Measurements from ENCODE around the gene FMR1. TPM values are rescaled to one million over a fixed set of nuclear protein-coding genes. Genes with fewer than 3 reads are reported as not detected.

Gene FMR1
- polyA plus RNA-seq (ENCODE audit: insufficient read length) = 112 TPM
- long read RNA-seq, donor 1, full-length matches to known transcripts = 6 of 6 reads
- long read RNA-seq, donor 1, partial matches to known transcripts = 0 of 6 reads
- long read RNA-seq, donor 1, other reads (novel, unspliced or antisense) = 0 of 6 reads
- long read RNA-seq, donor 2, full-length matches to known transcripts = 5 of 12 reads
- long read RNA-seq, donor 2, partial matches to known transcripts = 7 of 12 reads
- long read RNA-seq, donor 2, other reads (novel, unspliced or antisense) = 0 of 12 reads
- long read RNA-seq, donor 3, partial matches to known transcripts = 5 of 7 reads
- long read RNA-seq, donor 3, other reads (novel, unspliced or antisense) = 0 of 7 reads
- long read RNA-seq, donor 4 = 0 reads
- long read RNA-seq, donor 5, full-length matches to known transcripts = 1 of 1 reads
- long read RNA-seq, donor 5, partial matches to known transcripts = 0 of 1 reads
- long read RNA-seq, donor 5, other reads (novel, unspliced or antisense) = 0 of 1 reads
- long read RNA-seq, donor 6, full-length matches to known transcripts = 2 of 2 reads
- long read RNA-seq, donor 6, partial matches to known transcripts = 0 of 2 reads
- long read RNA-seq, donor 6, other reads (novel, unspliced or antisense) = 0 of 2 reads
- long read RNA-seq, donor 7, full-length matches to known transcripts = 1 of 1 reads
- long read RNA-seq, donor 7, partial matches to known transcripts = 0 of 1 reads
- long read RNA-seq, donor 7, other reads (novel, unspliced or antisense) = 0 of 1 reads
- long read RNA-seq, donor 8, full-length matches to known transcripts = 1 of 1 reads
- long read RNA-seq, donor 8, partial matches to known transcripts = 0 of 1 reads
- long read RNA-seq, donor 8, other reads (novel, unspliced or antisense) = 0 of 1 reads

GRCh38 chrX:147911192-147912022 is at the start of gene FMR1:
TSS of gene FMR1 (plus strand) at chrX:147911919. CDS start at chrX:147912180, 261 bp downstream.
- peak; percentile 87 for DNase-seq

- no peak for DNase-seq
These were observed 35.7 kb upstream of the FMR1 start for GRCh38 chrX:147875866-147876596.

GRCh38 chrX:147876849-147877646 is 34.7 kb upstream of the FMR1 start:
- DNase-seq = no peak

GRCh38 chrX:147877726-147878125 is 34.0 kb upstream of the FMR1 start:
- DNase-seq = no peak

DNA sequence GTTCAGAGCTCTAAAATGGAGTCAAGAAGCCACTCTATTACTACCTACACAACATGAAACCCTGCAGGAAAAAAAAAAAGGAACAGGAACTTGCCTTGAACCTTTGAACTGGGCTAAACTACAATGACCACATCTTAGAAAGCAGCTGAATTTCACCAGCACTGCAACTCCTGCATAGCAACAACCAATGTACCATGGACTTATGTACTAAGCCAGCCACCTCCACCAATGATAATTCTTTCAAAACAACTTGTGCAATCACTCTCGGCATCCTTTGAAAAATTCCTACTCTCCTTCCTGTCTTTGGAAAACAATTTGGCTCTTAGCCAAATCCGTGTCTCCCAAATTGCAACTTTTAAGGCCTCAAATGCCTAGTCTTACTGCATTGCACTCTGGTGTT is 26.8 kb upstream of the FMR1 start:
- no peak for DNase-seq

GRCh38 chrX:147890756-147891155 is 21.0 kb upstream of the FMR1 start:
- DNase-seq = no peak

DNA sequence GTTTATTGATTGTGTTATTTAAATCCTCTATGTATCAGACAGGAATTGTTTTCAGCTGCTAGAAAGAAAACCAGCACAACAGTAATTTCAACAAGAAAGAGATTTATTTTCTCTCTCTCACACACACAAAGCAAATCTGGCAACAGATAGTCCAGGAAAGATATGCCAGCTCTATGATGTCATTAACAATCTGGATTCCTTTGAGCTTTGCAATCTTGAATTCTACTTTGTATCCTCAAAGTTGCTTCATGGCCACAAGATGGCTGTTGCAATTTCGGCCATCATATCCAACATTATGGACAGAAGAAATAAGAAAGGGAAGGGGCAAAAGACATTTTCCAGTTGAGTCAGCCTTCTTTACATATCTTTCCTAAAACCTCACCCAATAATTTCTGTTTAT is 19.8 kb upstream of the FMR1 start:
- DNase-seq = no peak

DNA sequence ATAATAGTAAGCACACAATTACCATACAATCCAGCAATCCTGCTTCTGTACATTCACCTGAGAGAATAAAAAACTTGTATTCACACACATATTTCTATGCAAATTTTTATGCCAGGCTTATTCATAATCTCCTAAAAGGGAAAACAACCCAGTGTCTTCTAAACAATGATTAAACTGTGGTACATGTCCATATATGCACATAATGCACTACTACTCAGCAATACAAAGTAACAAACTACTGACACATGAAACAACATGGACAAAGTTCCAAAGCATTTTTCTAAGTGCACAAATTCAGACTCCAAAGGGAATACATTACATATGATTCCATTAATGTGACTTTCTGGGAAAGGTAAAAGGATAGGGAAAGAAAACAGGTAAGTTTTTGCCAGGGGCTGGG is 18.0 kb upstream of the FMR1 start:
- DNase-seq = no peak

GRCh38 chrX:147894366-147894963 is 17.3 kb upstream of the FMR1 start:
- peak; percentile 43 for DNase-seq

DNA sequence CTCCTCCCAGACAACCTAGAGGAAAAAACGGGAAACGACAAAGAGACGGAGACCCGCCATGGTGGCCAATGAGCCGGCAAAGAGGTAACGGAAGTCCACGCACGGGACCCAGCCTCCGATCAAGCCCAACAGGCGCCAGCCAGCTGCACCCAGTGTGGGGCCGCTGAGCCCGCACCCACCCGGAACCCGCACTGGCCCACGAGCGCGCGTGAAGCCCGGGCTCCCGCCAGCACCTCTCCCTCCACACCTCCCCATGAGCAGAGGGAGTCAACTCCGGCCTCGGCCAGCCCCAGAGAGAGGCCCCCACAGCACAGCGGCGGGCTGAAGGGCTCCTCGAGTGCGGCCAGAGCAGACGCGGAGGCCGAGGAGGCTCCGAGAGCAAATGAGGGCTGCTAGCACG is 14.6 kb upstream of the FMR1 start:
- no peak for DNase-seq

- DNase-seq = no peak
These were observed 12.8 kb upstream of the FMR1 start for GRCh38 chrX:147898951-147899350.

- no peak for DNase-seq
These were observed 12.2 kb upstream of the FMR1 start for GRCh38 chrX:147899379-147900114.

GRCh38 chrX:147900349-147900748 is 11.4 kb upstream of the FMR1 start:
- no peak for DNase-seq

DNA sequence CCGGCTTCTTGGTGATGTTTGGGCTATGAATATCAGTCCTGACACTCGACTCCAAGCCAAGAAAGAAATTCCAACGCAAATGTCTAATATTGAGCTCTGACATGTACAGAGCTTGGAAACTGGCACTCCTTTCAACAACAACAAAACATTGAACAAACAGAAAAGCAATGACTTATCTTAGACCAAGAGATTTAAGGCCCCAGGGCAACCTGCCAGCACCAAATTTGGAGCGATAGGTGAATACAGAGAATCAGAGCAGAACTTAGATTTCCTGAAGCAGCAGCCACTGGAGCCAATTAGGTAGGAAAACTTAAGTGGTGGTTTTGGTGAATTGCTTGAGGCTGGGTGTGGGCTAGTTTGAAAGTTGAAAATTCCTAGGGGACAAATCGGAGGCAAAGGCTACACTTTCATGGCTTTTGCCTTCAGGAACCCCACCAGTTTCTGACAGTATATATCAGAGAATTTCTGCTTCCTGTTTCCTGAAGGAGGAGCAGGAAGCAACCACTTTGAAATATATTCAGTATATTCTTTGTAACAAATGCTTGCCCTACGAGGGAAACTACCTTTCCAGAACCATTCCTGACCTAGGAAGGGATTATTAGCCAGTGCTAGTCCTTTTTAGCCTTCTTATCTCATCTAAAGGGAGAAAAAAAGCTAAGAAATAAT is 10.1 kb upstream of the FMR1 start:
- DNase-seq = no peak

GRCh38 chrX:147902270-147902669 is 9.4 kb upstream of the FMR1 start:
- no peak for DNase-seq

- no peak for DNase-seq
These were observed 3.6 kb upstream of the FMR1 start for GRCh38 chrX:147908106-147908505.

- no peak for DNase-seq
These were observed 1.1 kb upstream of the FMR1 start for GRCh38 chrX:147910607-147911006.

DNA sequence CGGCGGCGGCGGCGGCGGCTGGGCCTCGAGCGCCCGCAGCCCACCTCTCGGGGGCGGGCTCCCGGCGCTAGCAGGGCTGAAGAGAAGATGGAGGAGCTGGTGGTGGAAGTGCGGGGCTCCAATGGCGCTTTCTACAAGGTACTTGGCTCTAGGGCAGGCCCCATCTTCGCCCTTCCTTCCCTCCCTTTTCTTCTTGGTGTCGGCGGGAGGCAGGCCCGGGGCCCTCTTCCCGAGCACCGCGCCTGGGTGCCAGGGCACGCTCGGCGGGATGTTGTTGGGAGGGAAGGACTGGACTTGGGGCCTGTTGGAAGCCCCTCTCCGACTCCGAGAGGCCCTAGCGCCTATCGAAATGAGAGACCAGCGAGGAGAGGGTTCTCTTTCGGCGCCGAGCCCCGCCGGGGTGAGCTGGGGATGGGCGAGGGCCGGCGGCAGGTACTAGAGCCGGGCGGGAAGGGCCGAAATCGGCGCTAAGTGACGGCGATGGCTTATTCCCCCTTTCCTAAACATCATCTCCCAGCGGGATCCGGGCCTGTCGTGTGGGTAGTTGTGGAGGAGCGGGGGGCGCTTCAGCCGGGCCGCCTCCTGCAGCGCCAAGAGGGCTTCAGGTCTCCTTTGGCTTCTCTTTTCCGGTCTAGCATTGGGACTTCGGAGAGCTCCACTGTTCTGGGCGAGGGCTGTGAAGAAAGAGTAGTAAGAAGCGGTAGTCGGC is 528 bp downstream of the FMR1 start:
- peak; percentile 40 for DNase-seq
